Smooth muscle cell of trachea (primary cell): ENCODE measurements around the gene SYK. TPM values are rescaled to one million over a fixed set of nuclear protein-coding genes. Genes with fewer than 3 reads are reported as not detected.

Experiments
- total RNA-seq: library from RNA; depleted of rRNA; stranded (reverse); fragments of >200 nt; gene quantifications from 2 replicates; pipeline ENCODE4 v1.2.1, GENCODE V29; 2014

Gene SYK
- not detected in 2 replicates for total RNA-seq

GRCh38 chr9:90801241-90801972 lies at the start of gene SYK:
Gene SYK, plus strand, starts transcription at chr9:90801819. Its CDS starts 42,080 bp downstream, at chr9:90843899.

Other genes starting within 250 kb of the SYK start
- under 0.01 and 0.66 TPM in 2 replicates for gene DIRAS2, start 159.0 kb upstream of the SYK start, total RNA-seq